Measurements from ENCODE around the gene CX3CL1.
"Not testable (repeated sequence)": the region's sequence is repeated elsewhere in the genome, so short reads cannot be mapped to it uniquely, and the experiment has no call there.

Gene CX3CL1

GRCh38 chr16:57372372-57373116 is at the start of gene CX3CL1:
TSS of gene CX3CL1 (plus strand) at chr16:57372490. CDS start at chr16:57372569, 79 bp downstream.
- DNase-seq, result peak; percentile 34

- no peak for DNase-seq
Measured at GRCh38 chr16:57324749-57325148, 47.5 kb upstream of the CX3CL1 start.

GRCh38 chr16:57325458-57325857 is 46.8 kb upstream of the CX3CL1 start:
- no peak for DNase-seq

GRCh38 chr16:57329718-57330327 is 42.5 kb upstream of the CX3CL1 start:
- no peak for DNase-seq

DNA sequence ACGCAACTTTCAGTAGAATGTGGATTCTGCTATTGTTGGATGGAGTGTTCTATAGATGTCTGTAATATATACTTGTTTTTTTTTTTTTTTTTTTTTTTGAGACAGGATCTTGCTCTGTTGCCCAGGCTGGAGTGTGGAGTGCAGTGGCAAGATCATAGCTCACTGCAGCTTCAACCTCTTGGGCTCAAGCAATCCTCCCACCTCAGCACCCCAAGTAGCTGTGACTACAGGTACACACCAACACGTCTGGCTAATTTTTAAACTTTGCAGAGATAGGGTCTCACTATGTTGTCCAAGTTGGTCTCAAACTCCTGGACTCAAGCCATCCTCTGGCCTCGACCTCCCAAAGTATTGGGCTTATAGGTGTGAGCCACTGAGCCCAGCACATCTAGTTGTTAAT is 40.9 kb upstream of the CX3CL1 start:
- no peak for DNase-seq

- no peak for DNase-seq
Measured at GRCh38 chr16:57333402-57333801, 38.9 kb upstream of the CX3CL1 start.

DNA sequence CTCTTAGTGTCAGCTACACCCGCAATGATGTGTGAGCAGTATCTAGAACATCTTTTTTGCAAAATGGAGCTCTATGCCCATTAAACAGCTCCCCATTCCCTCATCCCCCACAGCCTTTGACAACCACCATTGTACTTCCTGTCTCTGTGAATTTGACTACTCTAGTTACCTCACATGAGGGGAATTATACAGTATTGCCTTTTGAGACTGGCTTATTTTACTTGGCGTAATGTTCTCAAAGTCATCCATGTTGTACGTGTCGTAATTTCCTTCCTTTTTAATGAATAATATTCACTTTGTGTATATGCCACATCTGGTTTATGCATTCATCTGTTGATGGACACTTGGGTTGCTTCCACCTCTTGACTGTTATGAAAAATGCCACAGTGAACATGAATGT is 36.9 kb upstream of the CX3CL1 start:
- DNase-seq, result no peak

GRCh38 chr16:57341062-57341440 is 31.2 kb upstream of the CX3CL1 start:
- DNase-seq, result no peak

GRCh38 chr16:57341441-57342303 is 30.6 kb upstream of the CX3CL1 start:
- peak; percentile 95 for DNase-seq

GRCh38 chr16:57342606-57343005 is 29.7 kb upstream of the CX3CL1 start:
- DNase-seq, result not testable (repeated sequence)

GRCh38 chr16:57343221-57343620 is 29.1 kb upstream of the CX3CL1 start:
- no peak for DNase-seq

- not testable (repeated sequence) for DNase-seq
Measured at GRCh38 chr16:57344094-57344493, 28.2 kb upstream of the CX3CL1 start.

- no peak for DNase-seq
Measured at GRCh38 chr16:57345021-57345420, 27.3 kb upstream of the CX3CL1 start.

- DNase-seq, result no peak
Measured at GRCh38 chr16:57345666-57346204, 26.6 kb upstream of the CX3CL1 start.

DNA sequence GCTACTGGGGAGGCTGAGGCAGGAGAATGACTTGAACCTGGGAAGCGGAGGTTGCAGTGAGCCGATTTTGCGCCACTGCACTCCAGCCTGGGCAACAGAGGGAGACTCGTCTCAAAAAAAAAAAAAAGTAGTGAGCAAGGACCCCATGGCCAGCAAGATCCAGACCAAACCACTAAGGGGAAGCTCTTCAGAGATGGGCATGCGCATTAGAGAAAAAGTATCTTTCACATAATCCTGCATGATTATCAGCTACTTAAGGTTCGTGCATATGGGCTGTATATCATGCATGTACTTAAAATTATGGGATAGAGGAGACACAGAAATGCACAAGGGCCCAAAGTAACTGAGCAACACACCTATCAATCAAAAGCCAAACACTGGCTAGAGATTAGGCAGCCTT is 24.4 kb upstream of the CX3CL1 start:
- DNase-seq, result no peak

- no peak for DNase-seq
Measured at GRCh38 chr16:57348327-57348726, 24.0 kb upstream of the CX3CL1 start.

DNA sequence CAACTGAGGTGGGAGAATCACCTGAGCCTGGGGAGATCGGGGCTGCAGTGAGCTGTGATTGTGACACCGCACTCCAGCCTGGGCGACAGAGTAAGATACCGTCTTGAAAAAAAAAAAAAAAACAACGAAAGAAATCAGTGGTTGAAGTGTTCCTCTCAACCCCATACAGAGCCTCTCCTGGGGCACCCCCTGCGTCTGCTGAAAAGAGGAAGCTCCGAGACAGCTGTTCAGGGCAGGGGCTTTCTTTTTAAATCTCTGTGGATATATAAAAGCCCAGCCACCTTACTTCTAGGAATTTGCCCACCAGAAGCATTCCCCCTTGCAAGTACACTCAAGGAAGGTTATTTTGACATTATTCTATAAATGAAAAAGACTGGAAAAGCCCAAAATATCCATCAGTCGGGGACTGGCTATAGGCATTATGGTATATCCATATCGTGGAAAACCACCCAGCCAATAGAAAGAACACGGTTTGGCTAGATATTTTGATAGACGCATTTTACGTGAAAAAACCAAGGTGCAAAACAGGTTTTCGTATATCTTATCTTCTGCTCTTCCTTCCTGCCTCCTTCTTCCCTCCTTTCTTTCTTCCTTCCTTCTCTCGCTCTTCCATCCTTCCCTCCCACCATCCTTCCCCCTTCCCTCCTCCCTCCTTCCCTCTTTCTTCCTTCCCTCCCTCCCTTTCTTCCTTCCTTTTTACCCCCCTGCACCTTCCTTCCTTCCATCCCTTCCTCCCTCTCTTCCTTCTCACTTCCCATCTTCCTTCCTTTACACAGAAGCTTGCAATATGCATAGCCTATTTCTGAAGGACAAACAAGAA is 22.9 kb upstream of the CX3CL1 start:
- DNase-seq, result no peak

- DNase-seq, result no peak
Measured at GRCh38 chr16:57352636-57353047, 19.6 kb upstream of the CX3CL1 start.

- DNase-seq, result no peak
Measured at GRCh38 chr16:57354311-57354710, 18.0 kb upstream of the CX3CL1 start.

DNA sequence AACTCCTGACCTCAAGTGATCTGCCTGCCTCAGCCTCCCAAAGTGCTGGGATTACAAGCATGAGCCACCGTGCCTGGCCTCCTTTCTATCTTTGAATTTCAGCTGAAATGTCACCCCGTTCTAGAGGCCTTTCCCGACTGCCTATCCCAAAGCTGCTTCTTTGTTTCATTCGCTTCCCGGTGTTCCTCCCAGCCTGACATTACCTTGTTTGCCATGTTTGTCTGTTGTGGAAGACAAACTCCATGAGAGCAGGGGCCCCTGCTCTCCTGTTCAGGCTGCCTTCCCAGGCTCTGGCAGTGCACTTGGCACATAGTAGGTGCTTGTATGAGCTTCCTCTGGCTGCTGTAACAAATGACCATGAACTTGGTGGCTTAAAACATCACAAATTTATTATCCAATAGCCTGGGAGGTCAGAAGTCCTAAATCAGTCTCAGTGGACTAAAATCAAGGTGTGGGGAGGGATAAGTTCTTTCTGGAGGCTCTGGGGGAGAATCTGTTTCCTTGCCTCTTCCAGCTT is 16.3 kb upstream of the CX3CL1 start:
- no peak for DNase-seq

GRCh38 chr16:57356547-57356946 is 15.7 kb upstream of the CX3CL1 start:
- DNase-seq, result no peak
